Pancreas (tissue), 10 donors: ENCODE results near the gene REG1B. TPM values are rescaled to one million over a fixed set of nuclear protein-coding genes. Genes with fewer than 3 reads are reported as not detected.

Source experiments
- ATAC-seq, 4 donors: fragments of 200-7000 bp; cut with Tn5 transposase; one replicate each; pipeline versions ENCODE4 v1.8.0 to v1.9.1; 2020; ENCODE audit warnings: mild to moderate bottlenecking in 4 of 4, moderate library complexity in 4 of 4
- DNase-seq, 6 donors: peaks; one replicate each; pipeline ENCODE4 v3.0.0-alpha.2; 2020
- FAIRE-seq: peaks from 2 replicates; lab custom pipeline; 2012; peaks lifted over from hg19 to GRCh38; lab: Jason Lieb, UNC
- H3K27ac ChIP-seq, 4 donors: fragments of 200-600 bp; sonication (generic); 1 replicate in 3 of 4; 2 replicates in 1 of 4; pipeline versions ENCODE4 v1.5.0 to v1.8.0; 2020
- H3K27me3 ChIP-seq, 4 donors: fragments of 200-600 bp; one replicate each; pipeline ENCODE4 v1.8.0; 2021
- H3K36me3 ChIP-seq, 3 donors: fragments of 200-600 bp; sonication (generic) in 1 of 3; one replicate each; pipeline versions ENCODE4 v1.5.0 to v1.8.0; 2020 to 2021
- H3K4me1 ChIP-seq, 3 donors: fragments of 200-600 bp; one replicate each; pipeline ENCODE4 v1.8.0; 2021
- H3K4me3 ChIP-seq, 4 donors: fragments of 200-600 bp; sonication (generic) in 2 of 4; one replicate each; pipeline versions ENCODE4 v1.5.0 to v1.8.0; 2020 to 2021
- H3K9me3 ChIP-seq, 4 donors: fragments of 200-600 bp; one replicate each; pipeline ENCODE4 v1.8.0; 2021
- CTCF ChIP-seq, 4 donors: fragments of 200-600 bp; sonication (generic) in 3 of 4; IDR thresholded peaks; one replicate each; pipeline versions ENCODE4 v1.5.0 to v1.8.0; 2021; ENCODE audit warnings: antibody characterized with exemption in 4 of 4
- WGBS, 2 donors: extraction: QIAGEN DNeasy Blood & Tissue Kit; methylation state at CpG; one replicate each; pipeline ENCODE4 v1.1.7; 2013; 5-methylcytosine and 5-hydroxymethylcytosine counted together
- intact Hi-C, 3 donors: fragments of 100-400 bp; cut with DNase I; formaldehyde crosslinking; loops; one replicate each; pipeline versions ENCODE4 v1.11.1 to v1.14.2; 2022
- polyA plus RNA-seq, 2 donors: library from polyadenylated mRNA; stranded (reverse); fragments of 200-250 nt; gene quantifications; one replicate each; pipeline ENCODE4 v1.2.3, GENCODE V29; 2013
- total RNA-seq, 6 donors: library from RNA; stranded (reverse); fragmentation: NEBNext Ultra II Directional in 4 of 6; extraction: Animal tissue kit (Norgen Biotek cat#: 25700) in 4 of 6; gene quantifications; one replicate each; pipeline versions ENCODE4 v1.2.1 to v1.2.4, GENCODE V29; 2021 to 2023
- donor health status: healthy with polysubstance abuse.
- donor health status: DM: no; HTN: no; CAD: no; lungs with moderate emphysema.
- donor health status: DM: no; HTN: no; CAD: no.
- donor health status: control.
- donor health status: control.
- donor health status: Bipolar disorder and iron deficiency.
- donor health status: DM: yes; HTN: yes; CAD: no.
- donor health status: DM: no; HTN: no; CAD: no.
- donor health status: DM: no; HTN: no; CAD: no.
- donor health status: DM: yes; HTN: yes; CAD: no.

The REG1B gene
- total and polyA plus RNA-seq, 8 donors = 3,724 to 34,839 (median 13,358) TPM

DNA sequence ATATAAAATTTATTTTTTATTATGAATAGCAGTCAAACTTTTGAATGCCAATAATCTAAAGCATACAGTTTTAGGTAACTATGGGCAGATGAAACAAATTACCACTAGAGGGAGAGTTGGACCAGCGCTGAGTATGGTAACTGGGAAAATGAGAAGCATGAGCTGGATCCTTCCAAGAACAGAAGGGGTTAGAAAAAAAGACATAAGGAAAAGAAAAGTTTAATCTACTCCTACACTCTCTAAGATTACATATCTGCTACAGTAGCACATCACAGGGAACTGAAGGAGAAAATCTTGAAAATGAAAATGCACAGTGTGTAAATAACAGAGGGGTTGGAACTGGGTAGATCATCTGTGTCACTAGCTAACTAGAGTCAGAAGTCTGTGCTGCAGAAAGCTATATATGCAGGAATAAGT, 46.8 kb downstream of the REG1B start:
- Histone ChIP-seq H3K27ac (peak overlapping the region in 2 of 4 donors; percentile 35 to 46), H3K4me1 (peaks cover 7 to 30% (median 12%) of the 10 kb centered on the region in 3 donors), H3K9me3 (no peaks in the 10 kb centered on the region), H3K4me3 (peak overlapping the region in 1 of 4 donors; percentile 15), H3K36me3 (no peaks in the 10 kb centered on the region), H3K27me3 (no peaks in the 10 kb centered on the region)
- intact Hi-C loops = no loop called here
- DNase-seq (peak in 1 of 6 donors; percentile 33), FAIRE-seq (no peak), ATAC-seq (peak; percentile 91 to 94 (median 94))
- TF ChIP-seq CTCF (IDR thresholded peaks at IDR 0.05) = peak; percentile 35 to 60 (median 44)
- WGBS, 2 donors = 4 to 6% methylated on average over 1 of the region's 1 CpG

- peaks cover 7 to 33% (median 12%) of the 10 kb centered on the region in 3 donors for H3K4me1 ChIP-seq
- H3K36me3 ChIP-seq = no peaks in the 10 kb centered on the region
- no peaks in the 10 kb centered on the region for H3K9me3 ChIP-seq
- no peak for DNase-seq
- no peak for FAIRE-seq
- no peak overlapping the region for H3K4me3 ChIP-seq
- WGBS, 2 donors = 48 to 55% methylated on average over 3 of the region's 3 CpGs
- peak; percentile 47 to 60 (median 52) for ATAC-seq
- H3K27me3 ChIP-seq = no peaks in the 10 kb centered on the region
- peak overlapping the region in 2 of 4 donors; percentile 34 to 47 for H3K27ac ChIP-seq
- intact Hi-C loops = loop anchor here in 1 of 3 donors (5.0 kb wide), 1 partner anchor 177 kb away; no protein-coding TSS in a partner anchor
- no peak for TF ChIP-seq CTCF (IDR thresholded peaks at IDR 0.05)
Measured at GRCh38 chr2:79039944-79040343, 47.8 kb downstream of the REG1B start.

Other genes starting within 250 kb of the REG1B start
- 1,000 to 10,000 TPM in 4 of 6 donors, 100 to 1,000 TPM in 1, 10 to 100 TPM in 1; 46.6 to 5,387 (median 1,714) TPM for gene REG3G, start 62.3 kb downstream of the REG1B start, total RNA-seq
- 100 to 1,000 TPM in 1 of 2 donors, 10 to 100 TPM in 1; 73.2 to 997 TPM for gene REG3G, start 62.3 kb downstream of the REG1B start, polyA plus RNA-seq
- over 10,000 TPM; 22,488 to 42,835 (median 29,951) TPM for gene REG1A, start 32.5 kb upstream of the REG1B start, total RNA-seq
- over 10,000 TPM; 18,817 to 70,084 TPM for gene REG1A, start 32.5 kb upstream of the REG1B start, polyA plus RNA-seq
- gene REG3A, start 71.8 kb upstream of the REG1B start, total RNA-seq = over 10,000 TPM in 2 of 6 donors, 1,000 to 10,000 TPM in 1, 100 to 1,000 TPM in 2, 10 to 100 TPM in 1; 72.7 to 59,927 (median 1,669) TPM
- 1,000 to 10,000 TPM in 1 of 2 donors, 100 to 1,000 TPM in 1; 167 to 3,240 TPM for gene REG3A, start 71.8 kb upstream of the REG1B start, polyA plus RNA-seq